Trophoblast cell (in vitro differentiated cells and primary cell): ENCODE results near the gene CHEK1.

ENCODE experiments used
- DNase-seq, 2 donors: peaks; one replicate each; pipeline ENCODE4 v3.0.0-alpha.2; 2016
- H2AFZ ChIP-seq: 2 replicates; pipeline ENCODE4 v1.6.1; 2013; ENCODE audit warnings: low read length, moderate library complexity, mild to moderate bottlenecking; ENCODE audit not compliant: insufficient read depth, poor library complexity
- H2AK5ac ChIP-seq: 2 replicates; pipeline ENCODE4 v1.6.1; 2013; ENCODE audit warnings: mild to moderate bottlenecking, low read length
- H2BK120ac ChIP-seq: 2 replicates; pipeline ENCODE4 v1.6.1; 2013; ENCODE audit warnings: low read length, mild to moderate bottlenecking, moderate library complexity; ENCODE audit not compliant: insufficient read depth, poor library complexity
- H2BK12ac ChIP-seq: 2 replicates; pipeline ENCODE4 v1.6.1; 2013; ENCODE audit warnings: mild to moderate bottlenecking, low read length, moderate library complexity
- H2BK5ac ChIP-seq: 2 replicates; pipeline ENCODE4 v1.6.1; 2013; ENCODE audit warnings: low read length, low read depth, moderate library complexity, mild to moderate bottlenecking; ENCODE audit not compliant: poor library complexity
- H3K14ac ChIP-seq: 2 replicates; pipeline ENCODE4 v1.6.1; 2013; ENCODE audit warnings: mild to moderate bottlenecking, low read length
- H3K18ac ChIP-seq: 2 replicates; pipeline ENCODE4 v1.6.1; 2013; ENCODE audit warnings: mild to moderate bottlenecking, low read length
- H3K23ac ChIP-seq: 2 replicates; pipeline ENCODE4 v1.6.1; 2013; ENCODE audit warnings: low read length
- H3K27ac ChIP-seq: 2 replicates; pipeline ENCODE4 v1.5.1; 2013; ENCODE audit warnings: low read depth, mild to moderate bottlenecking, inconsistent platforms, low read length, moderate library complexity
- H3K27me3 ChIP-seq: 2 replicates; pipeline ENCODE4 v1.6.1; 2013; ENCODE audit warnings: inconsistent platforms, mild to moderate bottlenecking, low read length, moderate library complexity; ENCODE audit not compliant: insufficient read depth
- H3K36me3 ChIP-seq, 2 experiments: 1 replicate in 1 of 2; 2 replicates in 1 of 2; pipeline ENCODE4 v1.6.1; 2013; ENCODE audit warnings: low read length in 2 of 2, mild to moderate bottlenecking in 2 of 2, moderate library complexity in 1 of 2; ENCODE audit not compliant: insufficient read depth in 2 of 2, control insufficient read depth in 1 of 2
- H3K4ac ChIP-seq: 2 replicates; pipeline ENCODE4 v1.6.1; 2013; ENCODE audit warnings: low read depth, mild to moderate bottlenecking, low read length, moderate library complexity
- H3K4me1 ChIP-seq, 2 experiments: 1 replicate in 1 of 2; 2 replicates in 1 of 2; pipeline ENCODE4 v1.6.1; 2013; ENCODE audit warnings: low read length in 2 of 2, mild to moderate bottlenecking in 2 of 2, moderate library complexity in 1 of 2; ENCODE audit not compliant: insufficient read depth in 2 of 2, control insufficient read depth in 1 of 2
- H3K4me2 ChIP-seq: 2 replicates; pipeline ENCODE4 v1.6.1; 2013; ENCODE audit warnings: inconsistent platforms, mild to moderate bottlenecking, low read length, moderate library complexity
- H3K4me3 ChIP-seq: 2 replicates; pipeline ENCODE4 v1.5.1; 2013; ENCODE audit warnings: mild to moderate bottlenecking, low read depth, low read length, inconsistent platforms
- H3K79me1 ChIP-seq: one replicate; pipeline ENCODE4 v1.6.1; 2013; ENCODE audit warnings: low read length
- H3K79me2 ChIP-seq: 2 replicates; pipeline ENCODE4 v1.6.1; 2013; ENCODE audit warnings: low read length, mild to moderate bottlenecking; ENCODE audit not compliant: control insufficient read depth, insufficient read depth, poor library complexity
- H3K9ac ChIP-seq: 2 replicates; pipeline ENCODE4 v1.6.1; 2013; ENCODE audit warnings: mild to moderate bottlenecking, low read length
- H3K9me3 ChIP-seq: 2 replicates; pipeline ENCODE4 v1.6.1; 2013; ENCODE audit warnings: low read depth, mild to moderate bottlenecking, control low read depth, inconsistent platforms, low read length; ENCODE audit not compliant: insufficient read depth
- H4K12ac ChIP-seq: 2 replicates; pipeline ENCODE4 v1.6.1; 2013; ENCODE audit warnings: low read depth, mild to moderate bottlenecking, low read length, moderate library complexity
- H4K8ac ChIP-seq: 2 replicates; pipeline ENCODE4 v1.6.1; 2013; ENCODE audit warnings: low read depth, mild to moderate bottlenecking, low read length, moderate library complexity
- H4K91ac ChIP-seq: one replicate; pipeline ENCODE4 v1.6.1; 2013; ENCODE audit warnings: low read depth, mild to moderate bottlenecking, low read length, moderate library complexity
- WGBS: extraction: QIAGEN DNeasy Blood & Tissue Kit; methylation state at CpG from one replicate; pipeline ENCODE4 v1.1.7; 2013; ENCODE audit warnings: missing lambda C conversion rate; ENCODE audit not compliant: insufficient read length, insufficient coverage; ENCODE audit errors: extremely low coverage; 5-methylcytosine and 5-hydroxymethylcytosine counted together

The CHEK1 gene

DNA sequence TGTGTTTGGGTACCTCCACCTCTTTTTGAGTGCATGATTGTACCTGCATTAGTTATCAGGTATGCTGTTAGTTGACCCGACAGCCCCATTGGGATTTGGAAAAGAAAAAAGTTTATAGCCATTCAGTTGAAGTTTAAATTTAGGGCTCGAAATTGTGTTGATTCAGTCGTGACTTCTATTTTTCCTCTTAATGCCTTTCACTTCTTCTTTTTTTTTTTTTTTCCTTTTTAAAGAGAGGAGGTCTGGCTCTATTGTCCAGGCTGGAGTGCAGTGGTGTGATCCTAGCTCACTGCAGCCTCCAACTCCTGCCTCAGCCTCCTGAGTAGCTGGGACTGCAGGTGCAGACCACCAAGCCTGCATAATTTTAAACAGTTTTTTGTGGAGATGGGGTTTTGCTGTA lies 30.0 kb upstream of the CHEK1 start:
- Histone ChIP-seq H4K91ac (no peak overlapping the region), H3K18ac (no peak overlapping the region), H3K79me1 (peaks cover 15% of the 10 kb centered on the region), H3K4ac (peak overlapping the region; percentile 90), H2BK120ac (no peak overlapping the region), H2AK5ac (no peak overlapping the region), H3K79me2 (peaks cover 13% of the 10 kb centered on the region), H3K9ac (no peak overlapping the region), H2BK12ac (no peak overlapping the region), H3K27ac (no peak overlapping the region), H3K36me3 (peaks cover 11 to 15% of the 10 kb centered on the region in 2 experiments), H2AFZ (no peak overlapping the region), H2BK5ac (no peak overlapping the region), H4K8ac (no peak overlapping the region), H3K9me3 (no peaks in the 10 kb centered on the region), H3K14ac (no peak overlapping the region), H3K23ac (no peak overlapping the region), H3K4me3 (no peak overlapping the region), H3K27me3 (no peaks in the 10 kb centered on the region), H4K12ac (no peak overlapping the region), H3K4me2 (no peak overlapping the region), H3K4me1 (peaks cover 0 to 2% of the 10 kb centered on the region in 2 experiments)
- no CpG with 5 or more reads among the region's 3 CpGs for WGBS
- DNase-seq = no peak

GRCh38 chr11:125600663-125601062 lies 24.3 kb upstream of the CHEK1 start:
- DNase-seq = no peak
- no peaks in the 10 kb centered on the region for H3K4me1 ChIP-seq

GRCh38 chr11:125603207-125603606 lies 21.8 kb upstream of the CHEK1 start:
- no peak overlapping the region for H3K27ac ChIP-seq
- no peak overlapping the region for H3K4ac ChIP-seq
- no peak for DNase-seq
- no peak overlapping the region for H3K9ac ChIP-seq
- H3K4me1 ChIP-seq = no peaks in the 10 kb centered on the region
- H2AFZ ChIP-seq = no peak overlapping the region
- no peak overlapping the region for H2BK12ac ChIP-seq
- peaks cover 33 to 59% of the 10 kb centered on the region in 2 experiments for H3K36me3 ChIP-seq
- H3K27me3 ChIP-seq = no peaks in the 10 kb centered on the region
- H3K18ac ChIP-seq = no peak overlapping the region
- H2BK5ac ChIP-seq = no peak overlapping the region
- no peak overlapping the region for H2BK120ac ChIP-seq
- H3K4me3 ChIP-seq = no peak overlapping the region
- no peaks in the 10 kb centered on the region for H3K9me3 ChIP-seq
- no peak overlapping the region for H4K8ac ChIP-seq
- no peak overlapping the region for H3K14ac ChIP-seq
- no peak overlapping the region for H3K4me2 ChIP-seq
- H3K79me1 ChIP-seq = no peaks in the 10 kb centered on the region
- H2AK5ac ChIP-seq = no peak overlapping the region
- no CpG with 5 or more reads among the region's 3 CpGs for WGBS
- H3K79me2 ChIP-seq = no peaks in the 10 kb centered on the region
- no peak overlapping the region for H4K12ac ChIP-seq
- H4K91ac ChIP-seq = no peak overlapping the region
- no peak overlapping the region for H3K23ac ChIP-seq

More at GRCh38 chr11:125600663-125601062, 24.3 kb upstream of the CHEK1 start:
- no peak overlapping the region for H3K14ac ChIP-seq
- no peaks in the 10 kb centered on the region for H3K9me3 ChIP-seq
- H4K8ac ChIP-seq = no peak overlapping the region
- no peak overlapping the region for H3K23ac ChIP-seq
- no peak overlapping the region for H3K4me2 ChIP-seq
- H2BK12ac ChIP-seq = no peak overlapping the region
- no peak overlapping the region for H3K4me3 ChIP-seq
- no peaks in the 10 kb centered on the region for H3K79me1 ChIP-seq
- H3K79me2 ChIP-seq = no peaks in the 10 kb centered on the region
- no peak overlapping the region for H3K27ac ChIP-seq
- no peak overlapping the region for H4K12ac ChIP-seq
- no peak overlapping the region for H4K91ac ChIP-seq
- H3K27me3 ChIP-seq = no peaks in the 10 kb centered on the region
- no peak overlapping the region for H2BK5ac ChIP-seq
- WGBS = no CpG with 5 or more reads among the region's 2 CpGs
- H2AK5ac ChIP-seq = no peak overlapping the region
- H3K18ac ChIP-seq = no peak overlapping the region
- no peak overlapping the region for H3K9ac ChIP-seq
- H2BK120ac ChIP-seq = no peak overlapping the region
- H3K36me3 ChIP-seq = peaks cover 29 to 49% of the 10 kb centered on the region in 2 experiments
- H3K4ac ChIP-seq = no peak overlapping the region
- no peak overlapping the region for H2AFZ ChIP-seq

- H3K4me2 ChIP-seq = no peak overlapping the region
- H3K27ac ChIP-seq = no peak overlapping the region
- H4K8ac ChIP-seq = no peak overlapping the region
- no peaks in the 10 kb centered on the region for H3K79me1 ChIP-seq
- no peak overlapping the region for H2BK12ac ChIP-seq
- H3K23ac ChIP-seq = no peak overlapping the region
- H4K91ac ChIP-seq = no peak overlapping the region
- H2AFZ ChIP-seq = no peak overlapping the region
- H3K9ac ChIP-seq = no peak overlapping the region
- no peak overlapping the region for H4K12ac ChIP-seq
- H3K27me3 ChIP-seq = no peaks in the 10 kb centered on the region
- H3K14ac ChIP-seq = no peak overlapping the region
- H3K4ac ChIP-seq = no peak overlapping the region
- no peak overlapping the region for H2AK5ac ChIP-seq
- peaks cover 34 to 60% of the 10 kb centered on the region in 2 experiments for H3K36me3 ChIP-seq
- H3K4me1 ChIP-seq = no peaks in the 10 kb centered on the region
- no peak overlapping the region for H3K4me3 ChIP-seq
- H2BK120ac ChIP-seq = no peak overlapping the region
- no peak for DNase-seq
- no peak overlapping the region for H3K18ac ChIP-seq
- H3K9me3 ChIP-seq = no peaks in the 10 kb centered on the region
- no peaks in the 10 kb centered on the region for H3K79me2 ChIP-seq
- H2BK5ac ChIP-seq = no peak overlapping the region
These were observed 19.5 kb upstream of the CHEK1 start for GRCh38 chr11:125605417-125605816.
